ENCODE data around the gene ARHGAP11B.
"Not testable (repeated sequence)": the region's sequence is repeated elsewhere in the genome, so short reads cannot be mapped to it uniquely, and the experiment has no call there.

DNA sequence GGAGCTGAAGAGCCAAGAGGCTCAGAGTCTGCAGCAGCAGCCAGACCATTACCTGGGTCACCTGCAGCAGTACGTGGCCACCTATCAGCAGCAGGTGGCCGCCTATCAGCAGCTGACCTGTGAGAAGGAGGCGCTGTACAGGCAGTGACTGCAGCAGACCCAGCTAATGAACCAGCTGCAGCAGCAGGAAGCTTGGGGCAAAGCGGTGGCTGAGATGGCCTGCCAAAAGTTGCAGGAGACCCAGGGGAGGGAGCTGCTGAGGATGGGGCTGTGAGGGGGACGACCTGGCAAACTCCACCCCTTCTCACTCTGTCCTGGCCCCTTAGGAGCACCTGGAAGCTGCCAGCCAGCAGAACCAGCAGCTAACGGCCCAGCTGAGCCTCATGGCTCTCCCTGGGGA, 13.7 kb upstream of the ARHGAP11B start:
- TF ChIP-seq CTCF, EZH2 (IDR thresholded peaks at IDR 0.05): not testable (repeated sequence)
